ENCODE measurements around the gene CLEC16A.
"Not testable (repeated sequence)": the region's sequence is repeated elsewhere in the genome, so short reads cannot be mapped to it uniquely, and the experiment has no call there.

CLEC16A gene

DNA sequence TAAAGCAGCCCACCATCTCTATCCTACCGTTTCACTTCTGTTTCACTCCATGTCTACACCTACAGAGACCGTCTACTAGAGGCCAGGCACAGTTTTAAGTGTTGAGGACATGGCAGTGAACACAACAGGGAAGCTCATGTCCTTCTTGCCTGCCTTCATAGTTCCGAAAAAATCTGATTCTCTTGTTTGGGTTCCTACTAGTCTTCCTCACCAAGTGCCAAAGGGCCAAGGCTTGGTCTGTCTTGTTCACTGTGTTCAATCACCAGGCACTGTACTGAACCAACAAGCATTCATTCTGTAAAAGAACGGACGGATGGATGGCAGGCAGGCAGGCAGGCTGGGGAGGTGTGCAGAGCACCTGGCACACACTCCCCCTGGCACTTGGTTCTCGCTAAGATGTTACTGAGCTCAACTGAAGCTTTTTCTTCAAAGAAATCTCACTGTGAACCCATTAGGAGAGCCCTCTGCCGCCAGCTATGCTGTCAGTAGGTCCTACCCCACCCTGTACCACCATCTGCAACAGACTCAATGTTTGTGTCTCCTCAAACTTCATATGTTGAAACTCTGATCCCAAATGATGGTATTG, 4.6 kb upstream of the CLEC16A start:
- no peak for DNase-seq

DNA sequence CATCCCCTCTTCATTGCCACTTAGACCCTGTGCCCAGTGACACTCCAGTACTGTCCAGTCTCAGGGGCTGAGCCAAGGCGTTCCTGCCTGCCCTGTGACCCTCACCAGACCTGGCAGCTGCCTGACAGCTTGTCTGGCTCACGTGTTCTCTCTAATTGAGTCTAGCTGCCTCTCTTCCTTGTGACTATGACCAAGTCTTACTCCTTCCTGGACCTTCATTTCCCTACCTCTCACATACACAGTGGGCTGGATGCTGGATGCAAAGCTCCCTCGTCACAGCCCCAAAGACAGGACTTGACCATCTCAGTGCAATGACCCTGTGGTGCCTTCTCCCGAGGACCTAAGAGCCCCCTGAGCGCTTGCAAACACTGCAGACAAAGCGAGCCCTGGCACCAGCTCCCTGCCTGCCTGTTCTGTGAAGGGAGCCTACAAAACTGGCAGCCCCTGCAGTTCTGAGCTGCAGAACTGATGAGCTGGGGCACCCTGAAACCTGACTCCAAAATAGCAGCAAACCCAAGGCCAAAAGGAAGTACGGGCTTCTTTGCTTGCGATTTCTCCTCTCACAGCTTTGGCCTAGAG, 3.8 kb upstream of the CLEC16A start:
- no peak for DNase-seq

DNA sequence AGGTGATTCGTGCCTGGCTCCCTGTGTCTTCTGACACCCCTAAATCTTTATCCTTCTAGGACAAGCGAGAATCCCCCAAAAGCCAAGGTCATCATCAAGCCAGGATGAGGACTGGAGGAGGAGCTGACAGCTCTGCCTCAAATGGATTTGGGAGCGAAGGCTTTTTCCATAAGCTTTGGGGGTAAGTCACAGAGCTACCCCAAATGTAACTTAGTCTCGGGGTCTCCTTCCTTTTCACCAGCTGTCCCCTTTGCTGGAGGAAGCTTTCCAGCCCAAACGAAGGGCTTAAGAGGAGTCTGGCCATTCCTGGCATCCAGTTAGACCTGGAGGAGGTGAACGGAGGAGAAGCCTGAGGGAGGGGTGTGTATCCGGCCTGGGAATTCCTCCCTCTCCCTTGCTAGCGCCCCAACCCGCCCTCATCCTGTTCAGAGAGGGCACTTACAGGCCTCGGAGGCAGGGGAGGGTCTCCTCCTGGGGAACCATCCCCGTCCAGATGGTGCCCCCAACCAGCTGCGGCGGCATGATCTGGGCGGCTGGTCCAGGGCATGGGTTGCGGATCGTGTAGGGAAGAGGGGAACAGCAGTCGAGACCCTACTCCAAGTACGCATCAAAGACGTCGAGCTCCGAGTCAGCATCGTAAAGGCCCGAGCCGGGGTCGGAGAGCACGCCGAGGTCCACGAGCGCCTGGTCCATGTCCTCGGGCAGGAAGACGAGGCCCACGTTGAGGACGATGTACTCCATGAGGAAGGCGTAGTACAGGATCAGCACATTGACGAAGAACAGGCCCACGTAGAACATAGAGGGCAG, 3.0 kb upstream of the CLEC16A start:
- no peak for DNase-seq

DNA sequence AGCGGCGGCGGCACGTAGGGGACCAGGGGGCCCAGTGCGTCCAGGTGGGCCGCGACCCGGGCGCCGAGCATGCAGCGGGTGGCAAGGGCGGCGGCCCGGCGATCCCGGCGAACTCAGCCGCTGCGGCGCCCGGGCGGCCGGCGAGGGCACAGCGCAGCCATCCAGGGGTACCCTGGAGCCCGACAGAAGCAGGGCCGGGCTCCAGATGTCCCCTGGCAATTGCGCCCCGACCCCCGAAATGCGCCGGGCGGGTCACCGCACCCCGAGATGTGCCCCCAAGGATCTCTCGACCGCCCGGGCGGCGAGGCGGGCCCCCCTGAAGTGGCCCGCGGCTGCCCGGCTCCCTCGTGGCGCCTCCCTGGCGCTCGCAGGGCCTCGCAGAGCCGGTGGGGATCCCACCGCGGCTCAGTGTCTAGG, 2.4 kb upstream of the CLEC16A start:
- DNase-seq: not testable (repeated sequence)

DNA sequence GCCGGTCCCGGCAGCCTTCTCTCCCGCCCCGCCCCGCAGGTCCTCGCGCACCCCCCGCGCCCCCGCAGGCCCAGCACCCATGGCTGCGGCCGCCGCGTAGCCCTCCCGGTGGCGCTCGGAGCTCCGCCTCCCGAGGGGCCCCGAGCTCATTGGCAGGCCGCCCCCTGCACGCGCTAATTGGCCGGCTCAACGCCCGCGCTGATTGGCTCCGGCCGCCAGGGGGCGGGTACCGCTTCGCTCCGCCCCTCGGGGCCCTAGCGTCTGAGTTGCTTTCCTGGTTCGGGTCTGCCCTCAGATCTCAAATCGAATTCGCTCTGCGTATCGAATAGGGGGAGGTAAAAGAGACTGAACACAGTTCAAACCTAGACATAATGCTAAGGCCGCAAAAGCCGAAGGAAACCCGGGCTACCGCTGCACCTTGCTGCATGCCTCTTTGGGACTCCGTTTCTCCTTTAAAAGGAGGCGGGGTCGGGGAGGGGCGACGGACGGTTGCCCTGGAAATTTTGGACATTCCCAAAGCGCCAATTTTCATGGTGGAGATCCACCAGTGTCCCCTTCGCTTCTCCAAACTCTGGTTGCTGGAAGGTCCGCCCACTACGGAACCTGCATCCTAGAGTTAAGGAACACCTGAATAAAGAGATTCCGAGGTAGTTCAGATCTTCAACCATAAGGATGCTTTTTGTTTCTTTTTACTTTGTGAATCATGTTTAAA, 1.9 kb upstream of the CLEC16A start, which contains the start of gene DEXI:
DEXI (minus strand) TSS at position 117 of the 712 bp plus-strand sequence. CDS start 463 bp downstream, outside the sequence.
- peak; percentile 93 to 94 for DNase-seq

DNA sequence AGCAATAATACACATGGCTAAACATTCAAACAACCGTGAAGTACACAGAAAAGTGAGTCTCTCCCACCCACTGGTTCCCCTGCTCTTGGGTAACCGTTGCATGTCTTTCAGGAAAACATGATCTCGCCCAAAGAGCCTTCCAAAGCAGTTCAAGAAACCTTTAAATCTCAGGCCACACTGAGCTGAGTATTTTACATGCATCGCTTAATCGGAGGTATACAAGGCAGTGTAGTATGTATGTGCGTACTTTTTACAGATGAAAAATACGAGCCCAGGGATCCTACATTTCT, 1.4 kb upstream of the CLEC16A start:
- DNase-seq: no peak

DNA sequence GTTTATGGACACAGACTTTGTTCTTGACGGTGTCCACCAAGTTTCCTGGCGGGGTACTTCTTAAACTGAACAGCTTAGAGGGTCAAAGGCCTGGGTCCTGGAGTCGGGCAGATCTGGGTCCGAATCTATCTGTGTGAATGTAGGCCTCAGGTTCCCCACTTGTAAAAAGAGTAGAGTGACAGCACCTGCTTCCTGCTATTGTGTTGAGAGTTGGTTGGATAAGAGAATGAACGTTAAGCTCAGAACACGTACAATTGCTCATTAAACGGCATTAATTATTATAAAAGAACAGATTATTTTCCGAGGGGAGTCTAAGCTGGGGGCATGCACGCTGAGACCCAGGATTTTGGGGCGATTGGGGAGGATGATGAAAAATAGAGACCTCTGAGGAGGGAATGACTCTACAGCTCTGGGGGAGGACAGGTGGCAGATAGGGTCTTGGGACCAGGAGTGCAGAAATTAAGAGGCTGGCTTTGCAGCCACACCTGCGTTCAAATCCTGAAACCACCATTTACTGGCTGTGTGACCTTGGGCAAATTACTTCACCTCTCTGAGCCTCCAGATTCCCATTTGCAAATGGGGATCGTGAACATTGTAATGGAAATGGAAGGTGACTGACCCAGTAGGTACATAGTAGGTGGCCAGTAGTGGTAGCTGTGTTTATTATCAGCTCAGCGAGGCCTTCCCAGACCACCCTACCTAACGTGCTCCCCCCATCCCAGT, 862 bp downstream of the CLEC16A start:
- no peak for DNase-seq

DNA sequence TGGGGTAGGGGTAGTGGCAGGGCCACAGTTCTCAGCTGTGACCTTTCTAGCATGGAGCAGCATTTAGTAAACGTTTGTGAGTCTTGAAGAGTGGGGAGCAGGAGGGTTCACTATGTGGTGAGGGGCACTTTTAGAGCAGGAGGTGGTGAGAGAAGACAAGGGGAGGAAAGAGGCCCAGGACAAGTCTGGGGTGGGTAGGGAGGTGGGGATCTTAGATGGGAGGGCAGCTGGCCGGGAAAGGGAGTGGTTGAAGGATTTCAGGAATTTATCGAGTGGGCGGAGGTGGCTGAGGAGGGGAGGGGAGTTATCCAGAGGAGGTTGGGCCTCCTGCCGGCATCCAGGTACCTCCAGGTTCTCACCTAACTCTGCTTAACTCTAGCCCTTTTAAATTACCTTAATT, 1.9 kb downstream of the CLEC16A start:
- no peak for DNase-seq

DNA sequence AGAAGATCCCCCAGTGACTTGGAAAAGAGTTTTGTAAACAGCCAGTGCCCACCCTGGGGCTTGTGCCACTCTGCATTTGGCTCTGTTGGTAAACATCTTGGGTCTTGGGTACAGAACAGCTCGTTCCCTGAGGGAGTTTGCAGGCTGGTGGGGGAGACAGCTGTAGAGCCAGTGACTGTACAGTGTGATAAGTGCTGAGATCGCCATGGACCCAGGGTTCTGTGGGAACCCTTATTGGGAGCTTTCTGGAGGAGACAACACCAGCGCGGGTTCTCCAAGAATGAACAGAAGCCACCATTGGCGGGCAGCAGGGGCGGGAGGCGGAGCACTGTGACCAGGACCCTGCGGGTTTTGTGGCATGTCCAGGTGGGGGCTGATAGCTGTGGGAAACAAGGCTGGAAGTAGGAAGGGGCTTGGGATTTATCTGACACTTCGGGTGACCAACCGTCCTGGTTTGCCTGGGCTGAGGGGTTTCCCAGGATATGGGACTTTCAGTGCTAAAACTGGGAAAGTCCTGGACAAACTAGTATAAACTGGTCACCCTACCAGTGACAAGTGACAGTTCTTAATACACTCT, 2.9 kb downstream of the CLEC16A start:
- no peak for DNase-seq

DNA sequence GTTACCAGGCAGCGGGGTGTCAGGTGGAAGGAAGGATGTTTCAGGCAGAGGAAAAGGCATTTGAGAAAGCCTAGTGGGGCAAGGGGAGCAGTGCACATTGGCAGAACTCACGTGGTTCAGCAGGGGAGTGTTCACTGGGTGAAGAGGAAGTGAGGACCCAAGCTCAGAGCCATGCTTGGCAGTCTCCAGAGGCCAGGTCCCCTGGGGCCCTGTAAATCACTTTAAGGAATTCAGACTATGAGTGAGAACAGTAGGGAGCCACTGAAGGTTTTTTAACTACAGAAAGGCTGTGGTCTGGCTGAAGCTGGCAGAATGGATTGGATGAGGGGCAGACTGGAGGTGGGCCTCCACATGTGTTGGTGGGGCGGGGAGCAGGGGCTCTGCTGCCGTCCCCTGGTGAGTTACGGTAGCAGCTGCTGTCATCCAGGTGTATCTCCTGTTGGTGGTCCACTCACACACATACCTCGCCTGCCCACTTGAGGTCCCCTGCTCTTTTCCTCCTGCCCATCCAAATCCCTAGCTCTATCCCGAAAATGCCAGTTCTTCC, 5.1 kb downstream of the CLEC16A start:
- peak in 1 of 2 donors; percentile 28 for DNase-seq

DNA sequence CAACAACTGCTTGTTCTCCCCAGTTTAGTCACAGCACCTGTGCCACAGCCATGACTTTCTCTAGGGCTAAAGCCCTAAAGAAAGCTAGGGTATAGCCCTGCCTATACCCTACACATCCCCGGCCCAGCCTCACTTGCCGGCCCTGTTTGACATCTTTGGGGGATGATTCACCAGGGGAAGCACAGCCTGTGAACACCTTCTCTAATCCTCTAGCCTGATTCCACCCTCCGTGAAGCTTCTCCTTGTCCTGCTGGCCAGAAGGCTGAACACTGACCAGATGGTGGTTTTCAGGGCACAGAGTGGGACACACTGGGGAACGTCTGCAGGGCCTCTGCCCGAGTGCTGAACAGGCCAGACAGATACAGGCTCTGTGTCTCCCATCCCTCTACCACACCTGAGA, 6.0 kb downstream of the CLEC16A start:
- DNase-seq: no peak

DNA sequence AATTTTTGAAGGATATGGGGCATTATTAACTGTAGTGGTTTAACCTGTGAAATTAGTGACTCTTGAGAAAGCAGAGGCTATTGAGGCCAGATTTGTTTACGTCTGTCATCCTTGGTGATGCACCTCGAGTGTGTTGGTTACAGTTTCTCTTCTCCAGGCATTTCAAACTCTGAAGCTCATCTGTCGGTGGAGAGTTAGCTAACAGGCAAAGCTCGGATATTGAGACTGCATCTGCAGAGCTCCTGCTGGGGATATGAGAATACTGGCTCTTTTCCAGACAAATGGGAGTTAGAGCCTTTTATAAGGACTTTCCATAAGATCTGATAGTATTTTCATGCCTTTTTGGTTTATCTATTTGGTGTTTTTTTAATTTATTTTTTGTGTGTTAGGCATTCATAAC, 6.7 kb downstream of the CLEC16A start:
- DNase-seq: no peak

DNA sequence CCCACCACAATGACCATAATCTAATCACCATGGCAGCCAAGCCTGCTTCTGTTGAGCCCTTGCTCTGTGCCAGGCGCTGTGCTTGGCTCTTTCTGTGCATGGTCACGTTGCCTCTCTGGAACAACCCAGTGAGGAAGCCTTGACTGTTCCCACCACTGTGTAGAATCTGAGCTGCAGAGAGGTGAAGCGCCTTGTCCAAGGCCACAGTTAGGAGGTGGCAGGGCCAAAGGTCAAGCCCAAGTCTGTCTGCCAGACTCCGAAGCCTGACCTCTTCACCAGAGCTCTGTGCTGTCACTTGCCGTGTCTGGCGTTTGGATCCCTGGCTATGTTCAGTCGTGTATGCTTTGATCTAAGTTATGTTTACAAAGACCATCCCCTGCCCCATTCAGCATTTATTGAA, 10.5 kb downstream of the CLEC16A start:
- no peak for DNase-seq

DNA sequence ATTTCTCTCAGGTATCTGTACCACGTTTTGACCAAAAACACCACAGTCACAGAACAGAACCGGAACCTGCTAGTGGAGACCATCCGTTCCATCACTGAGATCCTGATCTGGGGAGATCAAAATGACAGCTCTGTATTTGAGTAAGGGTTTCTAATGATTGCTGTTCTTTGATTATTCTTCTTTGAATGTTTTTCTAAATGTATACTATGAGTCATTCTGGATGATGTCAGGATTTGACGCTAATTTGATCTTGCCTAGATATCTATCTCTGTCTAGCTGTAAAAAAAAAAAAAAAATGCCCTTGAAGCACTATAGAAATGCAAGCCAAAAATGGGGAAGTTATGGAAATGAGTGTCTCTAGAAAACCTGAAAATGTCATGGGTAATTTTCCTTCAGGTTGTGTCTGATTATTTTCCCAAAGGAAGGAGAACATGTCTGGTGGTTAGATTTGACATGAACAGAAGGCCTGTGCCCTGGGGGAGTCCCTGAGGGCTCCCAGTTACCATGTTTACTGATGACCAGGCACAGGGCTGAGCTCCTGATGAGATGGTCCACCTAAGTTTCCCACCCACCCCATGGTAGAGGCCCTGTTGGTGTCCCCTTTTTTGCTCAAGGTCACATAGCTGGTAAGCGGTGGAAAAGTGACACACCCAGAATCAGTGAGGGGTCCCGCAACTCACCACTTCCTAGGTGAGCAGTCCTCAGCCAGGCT, 13.6 kb downstream of the CLEC16A start:
- no peak for DNase-seq

DNA sequence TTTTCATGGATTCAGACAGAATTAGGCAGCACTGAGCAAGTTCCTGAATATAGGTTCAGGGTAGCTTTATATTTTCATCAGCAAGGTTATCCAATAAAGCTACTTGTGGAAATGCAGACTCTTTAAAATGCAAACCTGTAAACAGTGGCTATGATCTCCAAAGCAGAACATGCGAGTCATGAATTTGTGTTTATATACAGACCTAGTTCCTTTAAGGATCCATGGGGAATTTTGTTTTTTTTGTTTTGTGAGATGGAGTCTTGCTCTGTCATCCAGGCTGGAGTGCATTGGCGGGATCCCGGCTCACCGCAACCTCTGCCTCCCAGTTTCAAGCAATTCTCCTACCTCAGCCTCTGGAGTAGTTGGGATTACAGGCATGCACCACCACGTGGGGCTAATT, 14.8 kb downstream of the CLEC16A start:
- no peak for DNase-seq

DNA sequence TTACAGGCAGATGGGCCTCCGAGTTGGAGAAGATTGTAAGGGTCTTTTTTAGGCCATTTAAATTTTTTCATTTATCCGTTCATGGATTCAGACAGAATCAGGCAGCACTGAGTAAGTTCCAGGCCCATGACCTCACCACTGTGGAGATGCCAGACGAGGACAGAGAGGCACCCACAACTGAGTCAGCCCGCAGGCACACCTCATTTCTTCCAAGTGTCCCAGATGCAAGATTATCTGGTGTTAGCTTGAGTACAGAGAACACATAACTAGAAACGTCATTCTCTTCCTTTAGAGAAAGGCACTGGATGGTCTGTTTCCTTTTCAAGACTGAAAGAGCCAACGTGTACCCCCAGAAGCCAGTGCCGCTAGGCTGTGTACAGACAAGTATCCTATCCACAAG, 16.9 kb downstream of the CLEC16A start:
- no peak for DNase-seq

DNA sequence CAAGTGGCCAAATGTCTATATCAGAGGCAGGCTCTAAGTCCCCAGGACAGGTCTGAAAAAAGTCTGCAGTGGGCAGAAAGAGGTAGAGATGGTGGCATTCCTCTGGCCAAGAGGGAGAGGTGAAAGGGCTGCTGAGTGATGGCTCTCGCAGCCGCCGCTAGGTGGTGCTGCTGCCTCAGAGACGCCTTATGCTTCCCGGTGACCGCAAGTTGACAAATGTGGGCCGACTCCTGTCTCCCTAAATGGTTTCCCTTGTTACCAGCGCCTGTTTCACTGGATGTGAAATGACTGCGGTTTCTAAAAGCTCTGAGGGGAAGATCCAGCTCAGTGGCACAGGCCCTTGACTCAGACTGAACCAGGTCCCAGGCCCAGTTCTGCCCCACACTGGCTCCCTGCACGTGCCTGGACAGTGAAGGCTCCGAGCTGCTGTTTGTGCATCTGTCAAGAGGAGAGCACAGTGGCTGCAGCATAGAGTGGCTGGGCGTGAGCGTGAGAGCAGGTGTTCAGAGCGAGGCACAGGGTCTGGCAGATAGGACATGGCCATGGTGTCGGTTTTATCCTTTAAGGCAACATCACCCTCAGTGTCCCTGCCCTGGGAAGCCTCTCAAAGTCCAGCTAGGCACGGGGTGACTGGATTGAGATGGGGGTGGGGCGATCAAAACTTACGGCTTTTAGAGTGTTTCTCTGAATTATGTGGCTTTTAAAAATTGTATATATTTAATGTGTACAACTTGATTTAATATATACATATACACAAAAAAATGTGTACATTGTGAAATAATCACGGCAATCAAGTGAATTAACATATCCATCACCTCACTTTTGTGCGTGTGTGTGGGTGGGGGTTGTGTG, 19.9 kb downstream of the CLEC16A start:
- DNase-seq: peak; percentile 78 to 85

DNA sequence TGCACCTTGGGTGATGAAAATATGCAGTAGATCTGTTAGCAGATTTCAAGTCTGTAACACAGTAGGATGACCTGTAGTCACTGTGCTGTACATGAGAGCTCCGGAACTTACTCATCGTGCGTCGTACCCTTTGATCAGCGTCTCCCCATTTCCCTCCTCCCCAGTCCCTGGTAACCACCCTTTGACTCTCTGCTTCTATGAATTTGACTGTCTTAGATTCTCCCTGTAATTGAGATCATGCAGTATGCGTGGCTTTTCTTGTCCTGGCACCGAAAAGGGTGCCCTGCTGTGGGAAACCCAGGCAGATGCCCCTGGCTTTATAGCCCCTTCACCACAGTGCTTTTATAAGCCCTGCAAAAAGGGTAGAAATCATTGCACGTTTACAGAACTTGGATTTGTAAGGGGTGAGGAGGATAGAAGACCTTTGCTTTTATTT, 20.5 kb downstream of the CLEC16A start:
- peak; percentile 65 to 76 for DNase-seq

DNA sequence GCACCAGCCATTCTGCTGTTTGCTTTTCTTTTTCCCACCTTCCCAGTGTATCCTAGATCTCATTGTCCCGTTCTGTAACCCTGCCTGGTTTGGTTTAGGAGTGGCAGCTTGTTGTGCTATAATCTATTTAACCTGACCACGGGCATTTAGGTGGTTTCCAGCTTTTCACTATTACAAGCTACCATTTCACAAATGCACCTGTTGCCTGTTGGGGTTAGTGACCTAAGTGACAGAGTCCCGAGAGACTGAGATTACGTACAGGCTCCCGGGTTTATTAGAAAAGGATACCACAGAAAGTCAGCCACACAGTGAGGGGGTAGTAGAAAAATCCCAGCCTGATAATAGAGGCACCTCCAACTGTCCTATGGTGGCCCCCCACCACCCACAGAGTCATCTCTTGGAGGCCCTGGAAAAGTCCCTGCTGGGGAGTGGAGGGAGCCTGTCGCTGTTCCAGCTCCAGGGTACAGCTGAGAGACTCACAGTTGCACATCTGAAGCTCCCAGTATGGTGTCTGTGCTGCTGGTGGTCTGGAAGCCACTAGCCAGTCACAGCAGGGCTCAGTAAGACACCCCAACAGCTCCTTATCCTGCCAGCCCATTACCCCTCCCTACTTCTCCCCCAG, 21.2 kb downstream of the CLEC16A start:
- DNase-seq: no peak

DNA sequence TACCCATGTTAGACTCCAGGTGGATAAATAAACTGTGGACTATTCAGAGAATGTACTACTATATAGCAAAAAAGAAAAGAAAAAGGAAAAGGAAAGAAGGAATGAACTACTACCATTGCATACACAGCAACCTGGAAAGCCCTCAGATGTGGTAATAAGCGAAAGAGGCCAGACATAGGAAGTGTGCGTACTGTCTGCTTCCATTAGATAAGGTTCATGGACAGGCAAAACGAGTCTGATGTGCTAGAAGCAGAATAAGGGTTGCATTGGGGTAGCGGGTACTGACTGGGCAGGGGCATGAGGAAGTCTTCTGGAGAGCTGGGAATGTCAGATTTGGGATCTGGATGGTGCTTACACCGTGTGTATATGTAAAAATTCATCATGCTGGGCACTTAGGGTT, 21.8 kb downstream of the CLEC16A start:
- no peak for DNase-seq

All from activated CD4-positive, alpha-beta T cell treated with anti-CD3 and anti-CD28 coated beads for 4 hours (primary cell).